ENCODE data around the gene GOLGA3.
"Not testable (repeated sequence)": the region's sequence is repeated elsewhere in the genome, so short reads cannot be mapped to it uniquely, and the experiment has no call there.

The GOLGA3 gene

GRCh38 chr12:132847363-132848356 is 19.0 kb upstream of the GOLGA3 start:
- DNase-seq: no peak

GRCh38 chr12:132844681-132845080 is 16.0 kb upstream of the GOLGA3 start:
- DNase-seq: not testable (repeated sequence)

- DNase-seq: no peak
These were observed 13.9 kb upstream of the GOLGA3 start for GRCh38 chr12:132842449-132843045.

GRCh38 chr12:132841151-132841550 is 12.5 kb upstream of the GOLGA3 start:
- DNase-seq: no peak

GRCh38 chr12:132840536-132840935 is 11.9 kb upstream of the GOLGA3 start:
- no peak for DNase-seq

GRCh38 chr12:132839558-132840235 is 11.0 kb upstream of the GOLGA3 start:
- peak in 1 of 5 experiments; percentile 23 for DNase-seq

- DNase-seq: no peak
These were observed 9.9 kb upstream of the GOLGA3 start for GRCh38 chr12:132838410-132839080.

GRCh38 chr12:132837693-132838409 is 9.2 kb upstream of the GOLGA3 start:
- no peak for DNase-seq

GRCh38 chr12:132836795-132837331 is 8.2 kb upstream of the GOLGA3 start:
- DNase-seq: no peak

GRCh38 chr12:132836230-132836629 is 7.6 kb upstream of the GOLGA3 start:
- not testable (repeated sequence) for DNase-seq

GRCh38 chr12:132835076-132836025 is 6.7 kb upstream of the GOLGA3 start:
- no peak for DNase-seq

GRCh38 chr12:132834181-132834711 is 5.6 kb upstream of the GOLGA3 start:
- DNase-seq: peak in 2 of 5 experiments; percentile 22 to 82

- DNase-seq: no peak
These were observed 4.7 kb upstream of the GOLGA3 start for GRCh38 chr12:132833341-132833740.

GRCh38 chr12:132831771-132832170 is 3.1 kb upstream of the GOLGA3 start:
- no peak for DNase-seq

- peak in 3 of 5 experiments; percentile 10 to 51 (median 13) for DNase-seq
These were observed 636 bp downstream of the GOLGA3 start for GRCh38 chr12:132827763-132828703.

GRCh38 chr12:132825861-132826260 is 2.8 kb downstream of the GOLGA3 start:
- no peak for DNase-seq

- DNase-seq: no peak
These were observed 3.6 kb downstream of the GOLGA3 start for GRCh38 chr12:132825089-132825488.

GRCh38 chr12:132824053-132824452 is 4.6 kb downstream of the GOLGA3 start:
- no peak for DNase-seq

GRCh38 chr12:132818562-132818961 is 10.1 kb downstream of the GOLGA3 start:
- DNase-seq: peak in 1 of 5 experiments; percentile 15

Data from T-helper 2 cell (primary cell).